DND-41 (cell line): ENCODE results near the gene MORN1.

Experiments used
- ATAC-seq: fragments of 200-7000 bp; cut with Tn5 transposase; 3 replicates; pipeline ENCODE4 v1.9.1; 2021; ENCODE audit warnings: low read depth; ENCODE audit not compliant: insufficient read depth
- DNase-seq: peaks from one replicate; pipeline ENCODE4 v3.0.0-alpha.2; 2020
- H2AFZ ChIP-seq: 2 replicates; pipeline ENCODE4 v1.6.0; 2012; ENCODE audit warnings: low read depth, low read length
- H3K27ac ChIP-seq: 2 replicates; pipeline ENCODE4 v1.5.1; 2012; ENCODE audit warnings: low read length, inconsistent platforms
- H3K27me3 ChIP-seq: fragments of 200-600 bp; sonication (generic); 2 replicates; pipeline ENCODE4 v1.6.0; 2012; ENCODE audit warnings: low read length, mild to moderate bottlenecking, inconsistent platforms; ENCODE audit not compliant: insufficient read depth, poor library complexity
- H3K36me3 ChIP-seq: 2 replicates; pipeline ENCODE4 v1.5.1; 2012; ENCODE audit warnings: low read length, inconsistent platforms; ENCODE audit not compliant: insufficient read depth
- H3K4me1 ChIP-seq: 2 replicates; pipeline ENCODE4 v1.5.1; 2012; ENCODE audit warnings: mild to moderate bottlenecking, low read length; ENCODE audit not compliant: insufficient read depth
- H3K4me2 ChIP-seq: 2 replicates; pipeline ENCODE4 v1.6.0; 2012; ENCODE audit warnings: mild to moderate bottlenecking, moderate library complexity, low read length, inconsistent platforms; ENCODE audit not compliant: insufficient read depth
- H3K4me3 ChIP-seq, 2 experiments: fragments of 200-600 bp in 1 of 2; shearing (Covaris generic) in 1 of 2; 2 replicates each; pipeline ENCODE4 v1.5.1; 2012 to 2016; ENCODE audit warnings: inconsistent platforms in 2 of 2, low read length in 2 of 2, mild to moderate bottlenecking in 2 of 2, low read depth in 1 of 2, moderate library complexity in 1 of 2
- H3K79me2 ChIP-seq: 2 replicates; pipeline ENCODE4 v1.6.0; 2012; ENCODE audit warnings: low read length, inconsistent platforms; ENCODE audit not compliant: insufficient read depth
- H3K9ac ChIP-seq: 2 replicates; pipeline ENCODE4 v1.6.0; 2012; ENCODE audit warnings: low read depth, mild to moderate bottlenecking, inconsistent platforms, low read length, moderate library complexity
- H3K9me3 ChIP-seq: 2 replicates; pipeline ENCODE4 v1.5.1; 2012; ENCODE audit warnings: low read length, moderate library complexity, mild to moderate bottlenecking, inconsistent platforms; ENCODE audit not compliant: insufficient read depth, severe bottlenecking
- H4K20me1 ChIP-seq: 2 replicates; pipeline ENCODE4 v1.6.0; 2012; ENCODE audit warnings: low read length; ENCODE audit not compliant: insufficient read depth
- EZH2 ChIP-seq: IDR thresholded peaks from 3 replicates; pipeline ENCODE4 v1.6.1; 2012; ENCODE audit warnings: borderline replicate concordance, low read depth, mild to moderate bottlenecking, moderate library complexity, low read length, inconsistent platforms; ENCODE audit not compliant: severe bottlenecking
- TF ChIP-seq, protein P1 (sequence below): IDR thresholded peaks from 2 replicates; pipeline ENCODE4 v1.5.1; 2012; ENCODE audit warnings: borderline replicate concordance, low read length, moderate library complexity, mild to moderate bottlenecking; ENCODE audit not compliant: poor library complexity, severe bottlenecking; ENCODE audit errors: extremely low read depth

The MORN1 gene

DNA sequence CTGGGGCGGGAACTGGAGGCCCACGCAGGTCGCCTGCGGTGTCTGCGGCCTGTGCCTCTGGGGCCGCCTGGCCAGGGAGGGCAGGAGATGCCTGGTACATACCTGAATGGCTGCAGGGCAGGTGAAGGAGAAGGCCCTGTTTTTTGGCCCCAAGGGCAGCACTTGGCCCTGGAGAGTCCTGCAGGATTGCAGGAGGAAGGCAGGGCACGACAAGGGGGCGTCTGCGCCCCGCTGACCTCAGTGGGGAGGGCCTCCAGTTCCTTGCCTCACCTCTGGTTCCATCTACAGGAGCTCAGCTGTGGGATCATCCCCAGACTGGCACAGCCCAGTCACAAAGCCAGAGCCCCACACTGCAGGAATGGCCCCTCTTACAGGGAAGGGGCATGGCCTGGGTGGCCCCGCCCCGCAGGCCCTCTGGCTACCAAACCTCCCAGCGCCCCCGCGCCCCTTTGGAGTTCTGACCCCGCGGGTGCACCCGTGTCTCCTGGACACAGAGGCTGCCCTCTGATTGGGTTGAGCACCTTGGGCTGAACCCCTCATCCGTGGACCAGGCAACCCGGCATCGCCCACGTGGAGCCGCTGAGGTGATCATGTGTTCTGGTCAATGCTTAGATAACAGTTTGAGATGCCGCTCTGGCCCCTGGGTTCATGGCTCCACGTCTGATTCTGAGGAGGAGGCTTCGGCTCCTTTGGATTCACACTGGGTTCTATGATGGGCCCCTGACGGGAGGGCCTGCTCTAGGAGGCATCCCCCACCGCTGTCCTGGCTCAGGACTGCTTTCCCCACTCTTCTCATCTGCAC lies 22.3 kb upstream of the MORN1 start:
- H3K4me1 ChIP-seq, result peaks cover 42% of the 10 kb centered on the region
- DNase-seq, result no peak
- H2AFZ ChIP-seq, result no peak overlapping the region
- no peak for ATAC-seq
- H3K9me3 ChIP-seq, result no peaks in the 10 kb centered on the region
- peak overlapping the region; percentile 72 for H3K4me2 ChIP-seq
- peak overlapping the region; percentile 99 for H3K9ac ChIP-seq
- 0 out of 2 replicates have a peak, but pooled peaks cover 3% of the 10 kb centered on the region for H4K20me1 ChIP-seq
- no peaks in the 10 kb centered on the region for H3K27me3 ChIP-seq
- TF ChIP-seq, protein P1, sequence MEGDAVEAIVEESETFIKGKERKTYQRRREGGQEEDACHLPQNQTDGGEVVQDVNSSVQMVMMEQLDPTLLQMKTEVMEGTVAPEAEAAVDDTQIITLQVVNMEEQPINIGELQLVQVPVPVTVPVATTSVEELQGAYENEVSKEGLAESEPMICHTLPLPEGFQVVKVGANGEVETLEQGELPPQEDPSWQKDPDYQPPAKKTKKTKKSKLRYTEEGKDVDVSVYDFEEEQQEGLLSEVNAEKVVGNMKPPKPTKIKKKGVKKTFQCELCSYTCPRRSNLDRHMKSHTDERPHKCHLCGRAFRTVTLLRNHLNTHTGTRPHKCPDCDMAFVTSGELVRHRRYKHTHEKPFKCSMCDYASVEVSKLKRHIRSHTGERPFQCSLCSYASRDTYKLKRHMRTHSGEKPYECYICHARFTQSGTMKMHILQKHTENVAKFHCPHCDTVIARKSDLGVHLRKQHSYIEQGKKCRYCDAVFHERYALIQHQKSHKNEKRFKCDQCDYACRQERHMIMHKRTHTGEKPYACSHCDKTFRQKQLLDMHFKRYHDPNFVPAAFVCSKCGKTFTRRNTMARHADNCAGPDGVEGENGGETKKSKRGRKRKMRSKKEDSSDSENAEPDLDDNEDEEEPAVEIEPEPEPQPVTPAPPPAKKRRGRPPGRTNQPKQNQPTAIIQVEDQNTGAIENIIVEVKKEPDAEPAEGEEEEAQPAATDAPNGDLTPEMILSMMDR, result no peak
- no peak for TF ChIP-seq EZH2
- H3K27ac ChIP-seq, result peak overlapping the region; percentile 86; the same call in 1 of the 2 replicates
- peaks cover 10% of the 10 kb centered on the region for H3K79me2 ChIP-seq
- peaks cover 7% of the 10 kb centered on the region for H3K36me3 ChIP-seq
- peak overlapping the region; percentile 56 to 99; a peak in 3 of 4 replicates for H3K4me3 ChIP-seq

DNA sequence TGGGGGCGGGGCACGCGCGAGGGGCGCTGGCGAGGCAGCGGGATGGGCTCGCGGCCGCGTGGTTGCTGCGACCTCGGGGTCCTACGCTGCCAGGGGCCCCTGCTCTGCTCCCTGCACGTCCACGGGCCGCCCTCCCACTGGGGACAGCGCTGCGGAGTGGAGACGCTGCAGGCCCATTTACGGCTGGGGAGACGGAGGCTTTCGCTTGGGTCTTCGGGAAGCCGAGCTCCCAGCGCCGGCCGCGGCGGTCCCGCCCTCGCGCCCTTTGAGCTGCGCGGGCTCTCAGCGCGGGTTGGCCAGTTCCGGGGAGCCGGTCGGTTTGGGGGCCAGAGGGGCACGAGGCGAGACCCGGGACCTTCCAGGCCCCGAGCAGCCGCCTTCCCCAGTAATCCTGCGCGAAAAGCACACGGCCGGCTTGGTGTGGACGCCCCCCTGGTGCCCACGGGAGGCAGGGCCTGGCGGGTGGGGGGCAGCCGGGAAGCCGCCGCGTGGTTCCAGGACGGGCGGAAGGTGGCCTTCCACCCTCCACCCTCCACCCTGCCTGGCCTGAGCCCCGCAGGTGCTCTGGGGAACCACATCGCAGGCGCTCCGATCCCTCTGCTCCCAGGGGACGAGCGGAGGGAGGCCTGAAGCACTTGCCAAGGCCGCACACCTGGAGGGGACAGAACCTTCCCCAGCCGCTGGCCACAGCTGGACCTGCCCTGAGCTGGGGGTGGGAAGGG lies 21.6 kb upstream of the MORN1 start:
- peak; percentile 40 for DNase-seq
- peak overlapping the region; percentile 86 for H3K27ac ChIP-seq
- no peaks in the 10 kb centered on the region for H3K9me3 ChIP-seq
- peak overlapping the region; percentile 99 for H3K9ac ChIP-seq
- H3K27me3 ChIP-seq, result no peaks in the 10 kb centered on the region
- 0 out of 2 replicates have a peak, but pooled peaks cover 3% of the 10 kb centered on the region for H4K20me1 ChIP-seq
- H2AFZ ChIP-seq, result peak overlapping the region; percentile 90
- TF ChIP-seq, protein P1, result no peak
- no peak for TF ChIP-seq EZH2
- peak; percentile 44 for ATAC-seq
- peaks cover 14% of the 10 kb centered on the region for H3K36me3 ChIP-seq
- H3K4me3 ChIP-seq, result peak overlapping the region; percentile 56 to 99
- H3K4me1 ChIP-seq, result peaks cover 42% of the 10 kb centered on the region
- H3K4me2 ChIP-seq, result peak overlapping the region; percentile 72
- H3K79me2 ChIP-seq, result peaks cover 10% of the 10 kb centered on the region

DNA sequence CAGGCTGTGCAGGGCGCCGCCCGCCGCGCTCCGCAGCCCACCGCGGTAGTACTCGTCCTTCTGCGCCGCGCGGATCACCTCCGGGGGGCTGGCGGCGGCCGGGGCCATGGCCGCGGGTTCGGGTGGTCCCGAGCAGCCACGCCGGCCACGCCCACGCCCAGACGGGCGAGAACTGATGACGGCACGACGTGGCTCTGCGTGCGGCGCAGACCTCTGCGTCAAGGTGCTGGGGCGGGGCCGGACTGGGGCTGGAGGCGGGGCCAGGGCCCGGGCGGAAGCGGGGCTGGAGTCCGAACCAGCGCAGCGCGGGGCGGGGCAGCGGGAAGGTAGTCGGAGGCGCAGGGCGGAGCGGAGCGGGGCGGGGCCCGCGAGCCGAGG lies 21.0 kb upstream of the MORN1 start, which contains the start of gene PEX10:
TSS of gene PEX10 (minus strand) at position 170 of the 378 bp plus-strand sequence. CDS start at position 108, 62 bp downstream.
- peak within 1 kb of the TSS; percentile 72 for H3K4me2 ChIP-seq
- peak within 1 kb of the TSS; percentile 99 for H3K9ac ChIP-seq
- H3K27ac ChIP-seq, result peak within 1 kb of the TSS; percentile 86
- no peaks in the 10 kb centered on the region for H3K27me3 ChIP-seq
- H2AFZ ChIP-seq, result peak within 1 kb of the TSS; percentile 93
- H3K79me2 ChIP-seq, result peaks cover 10% of the 10 kb centered on the region
- TF ChIP-seq, protein P1, result no peak
- no peak for TF ChIP-seq EZH2
- peak; percentile 99 for DNase-seq
- H3K4me1 ChIP-seq, result peaks cover 42% of the 10 kb centered on the region
- peak within 1 kb of the TSS; percentile 56 to 99 for H3K4me3 ChIP-seq
- H3K9me3 ChIP-seq, result no peaks in the 10 kb centered on the region
- peak; percentile 84 for ATAC-seq
- H4K20me1 ChIP-seq, result peaks cover 3% of the 10 kb centered on the region; the same call in 1 of the 2 replicates
- peaks cover 18% of the 10 kb centered on the region for H3K36me3 ChIP-seq
